Liver (tissue), 9 donors: Measurements from ENCODE around the gene TIMM22. TPM values are rescaled to one million over a fixed set of nuclear protein-coding genes. Genes with fewer than 3 reads are reported as not detected.
"Not testable (repeated sequence)": the region's sequence is repeated elsewhere in the genome, so short reads cannot be mapped to it uniquely, and the experiment has no call there.

Experiments used
- DNase-seq: peaks from one replicate; pipeline ENCODE4 v3.0.0-alpha.2; 2017; ENCODE audit warnings: low spot score
- H3K27ac ChIP-seq, 2 donors: one replicate each; pipeline ENCODE4 v1.7.0; 2013; ENCODE audit warnings: inconsistent platforms in 2 of 2, low read length in 2 of 2, control low read depth in 1 of 2, low read depth in 1 of 2, mild to moderate bottlenecking in 1 of 2
- H3K27me3 ChIP-seq, 4 donors: one replicate each; pipeline versions ENCODE4 v1.6.1 to v1.7.0; 2013; ENCODE audit warnings: low read length in 3 of 4, inconsistent platforms in 1 of 4, mild to moderate bottlenecking in 1 of 4, moderate library complexity in 1 of 4; ENCODE audit not compliant: control insufficient read depth in 4 of 4, insufficient read depth in 4 of 4
- H3K36me3 ChIP-seq, 4 donors: one replicate each; pipeline versions ENCODE4 v1.6.1 to v1.7.0; 2013; ENCODE audit warnings: low read length in 3 of 4, mild to moderate bottlenecking in 3 of 4, low read depth in 1 of 4, moderate library complexity in 1 of 4; ENCODE audit not compliant: control insufficient read depth in 4 of 4, insufficient read depth in 3 of 4
- H3K4me1 ChIP-seq, 4 donors: one replicate each; pipeline versions ENCODE4 v1.6.1 to v1.7.0; 2013; ENCODE audit warnings: low read length in 3 of 4, mild to moderate bottlenecking in 3 of 4, moderate library complexity in 1 of 4; ENCODE audit not compliant: control insufficient read depth in 4 of 4, insufficient read depth in 4 of 4
- H3K4me3 ChIP-seq, 3 donors: one replicate each; pipeline versions ENCODE4 v1.6.1 to v1.7.0; 2013; ENCODE audit warnings: low read length in 3 of 3, control low read depth in 1 of 3, low read depth in 1 of 3, mild to moderate bottlenecking in 1 of 3
- H3K9ac ChIP-seq, 2 donors: one replicate each; pipeline ENCODE4 v1.7.0; 2013; ENCODE audit warnings: low read length in 2 of 2, mild to moderate bottlenecking in 2 of 2, moderate library complexity in 2 of 2, control low read depth in 1 of 2, low read depth in 1 of 2
- H3K9me3 ChIP-seq, 4 donors: one replicate each; pipeline versions ENCODE4 v1.6.1 to v1.7.0; 2013; ENCODE audit warnings: low read length in 3 of 4; ENCODE audit not compliant: control insufficient read depth in 4 of 4
- ATF3 ChIP-seq: IDR thresholded peaks from 2 replicates; pipeline ENCODE4 v1.6.1; 2016; ENCODE audit warnings: antibody characterized with exemption
- CTCF ChIP-seq: fragments of 150-350 bp; IDR thresholded peaks from 2 replicates; pipeline ENCODE4 v1.5.1; 2017; ENCODE audit warnings: improper control_type of control experiment, low read depth, low read length; ENCODE audit not compliant: missing input control
- EGR1 ChIP-seq, 2 donors: IDR thresholded peaks; 2 replicates each; pipeline ENCODE4 v1.6.1; 2016 to 2018; ENCODE audit warnings: antibody characterized with exemption in 2 of 2, low read depth in 2 of 2
- FOXA1 ChIP-seq: IDR thresholded peaks from 2 replicates; pipeline ENCODE4 v1.6.1; 2016; ENCODE audit warnings: antibody characterized with exemption
- FOXA2 ChIP-seq: IDR thresholded peaks from 2 replicates; pipeline ENCODE4 v1.6.1; 2016; ENCODE audit warnings: antibody characterized with exemption
- GABPA ChIP-seq, 2 donors: IDR thresholded peaks in 1 of 2; conservative IDR thresholded peaks in 1 of 2; 2 replicates each; pipeline ENCODE4 v1.6.1; 2016; ENCODE audit warnings: antibody characterized with exemption in 2 of 2, mild to moderate bottlenecking in 1 of 2, moderate library complexity in 1 of 2
- HNF4A ChIP-seq, 2 donors: conservative IDR thresholded peaks; 2 replicates each; pipeline ENCODE4 v1.6.1; 2016; ENCODE audit warnings: antibody characterized with exemption in 2 of 2, mild to moderate bottlenecking in 2 of 2
- HNF4G ChIP-seq: IDR thresholded peaks from 2 replicates; pipeline ENCODE4 v1.6.1; 2016; ENCODE audit warnings: antibody characterized with exemption
- JUND ChIP-seq, 2 donors: IDR thresholded peaks; 2 replicates each; pipeline ENCODE4 v1.6.1; 2016; ENCODE audit warnings: antibody characterized with exemption in 2 of 2
- MAX ChIP-seq: IDR thresholded peaks from 2 replicates; pipeline ENCODE4 v1.6.1; 2016; ENCODE audit warnings: antibody characterized with exemption
- NR2F2 ChIP-seq: IDR thresholded peaks from 2 replicates; pipeline ENCODE4 v1.6.1; 2016; ENCODE audit warnings: antibody characterized with exemption
- RAD21 ChIP-seq, 2 donors: IDR thresholded peaks; 2 replicates each; pipeline ENCODE4 v1.6.1; 2016; ENCODE audit warnings: antibody characterized with exemption in 2 of 2, mild to moderate bottlenecking in 2 of 2
- REST ChIP-seq: IDR thresholded peaks from 2 replicates; pipeline ENCODE4 v1.6.1; 2016; ENCODE audit warnings: antibody characterized with exemption, mild to moderate bottlenecking
- SP1 ChIP-seq: IDR thresholded peaks from 2 replicates; pipeline ENCODE4 v1.6.1; 2018; ENCODE audit warnings: antibody characterized with exemption, mild to moderate bottlenecking
- TAF1 ChIP-seq: conservative IDR thresholded peaks from 2 replicates; pipeline ENCODE4 v1.6.1; 2016; ENCODE audit warnings: antibody characterized with exemption, mild to moderate bottlenecking
- YY1 ChIP-seq: IDR thresholded peaks from 2 replicates; pipeline ENCODE4 v1.6.1; 2016; ENCODE audit warnings: antibody characterized with exemption, mild to moderate bottlenecking
- ZBTB33 ChIP-seq: IDR thresholded peaks from 2 replicates; pipeline ENCODE4 v1.6.1; 2016; ENCODE audit warnings: antibody characterized with exemption
- WGBS: extraction: QIAGEN DNeasy Blood & Tissue Kit; methylation state at CpG from one replicate; pipeline ENCODE4 v1.1.7; 2013; 5-methylcytosine and 5-hydroxymethylcytosine counted together
- polyA plus RNA-seq, 2 donors: library from polyadenylated mRNA; stranded (reverse) in 1 of 2; unstranded in 1 of 2; fragments of 200-250 nt in 1 of 2; fragments of >200 nt in 1 of 2; fragmentation: Nextera tagmentation in 1 of 2; extraction: Ambion mirVana in 1 of 2; gene quantifications; one replicate each; pipeline versions ENCODE4 v1.2.1 to v1.2.3, GENCODE V29; 2013 to 2015
- total RNA-seq, 2 donors: library from RNA; depleted of rRNA; stranded (reverse); fragments of >200 nt; gene quantifications; one replicate each; pipeline ENCODE4 v1.2.3, GENCODE V29; 2014
- donor health status: healthy.
- donor health status: healthy.
- donor health status: healthy.
- donor health status: healthy.
- donor health status: healthy.

TIMM22 gene
- total and polyA plus RNA-seq, 4 donors, result 4.4 to 5.0 (median 4.6) TPM

- no peak for DNase-seq
- no peak overlapping the region for H3K4me3 ChIP-seq
- no peaks in the 10 kb centered on the region for H3K27me3 ChIP-seq
- WGBS, result 88% methylated on average over 19 of the region's 19 CpGs
- no peaks in the 10 kb centered on the region for H3K36me3 ChIP-seq
- no peak overlapping the region for H3K9ac ChIP-seq
- H3K4me1 ChIP-seq, result no peaks in the 10 kb centered on the region
- TF ChIP-seq HNF4G, result no peak
- TF ChIP-seq TAF1, result no peak
- no peak for TF ChIP-seq HNF4A (conservative IDR thresholded peaks at IDR 0.05)
- TF ChIP-seq JUND (IDR thresholded peaks at IDR 0.05), result no peak
- TF ChIP-seq NR2F2, result no peak
- TF ChIP-seq EGR1 (IDR thresholded peaks at IDR 0.05; ENCODE audit: low read depth in 2 of 2), result no peak
- TF ChIP-seq CTCF, result no peak
- TF ChIP-seq FOXA2, result no peak
- no peak for TF ChIP-seq MAX
- no peak for TF ChIP-seq GABPA (IDR thresholded peaks at IDR 0.05 in 1 of 2, conservative IDR thresholded peaks at IDR 0.05 in 1 of 2)
- no peaks in the 10 kb centered on the region for H3K9me3 ChIP-seq
- H3K27ac ChIP-seq, result no peak overlapping the region
Observed at GRCh38 chr17:1042486-1042885, 45.6 kb downstream of the TIMM22 start.

- peak overlapping the region; percentile 18 to 41 for H3K27ac ChIP-seq
- TF ChIP-seq RAD21 (IDR thresholded peaks at IDR 0.05), result no peak
- no peak for TF ChIP-seq CTCF
- TF ChIP-seq SP1, result no peak
- TF ChIP-seq MAX, result no peak
- TF ChIP-seq NR2F2, result no peak
- TF ChIP-seq ATF3, result no peak
- TF ChIP-seq ZBTB33, result no peak
- no peak for TF ChIP-seq FOXA2
- TF ChIP-seq HNF4A (conservative IDR thresholded peaks at IDR 0.05), result no peak
- TF ChIP-seq JUND (IDR thresholded peaks at IDR 0.05), result no peak
- TF ChIP-seq FOXA1, result no peak
- TF ChIP-seq REST, result no peak
- TF ChIP-seq YY1, result no peak
- TF ChIP-seq TAF1, result no peak
- no peak for TF ChIP-seq HNF4G
- WGBS, result 67% methylated on average over 21 of the region's 21 CpGs
- H3K36me3 ChIP-seq, result peaks cover 0 to 3% (median 0%) of the 10 kb centered on the region in 4 donors
- no peak overlapping the region for H3K9ac ChIP-seq
- no peak overlapping the region for H3K4me3 ChIP-seq
- no peak for DNase-seq
- no peaks in the 10 kb centered on the region for H3K27me3 ChIP-seq
- H3K4me1 ChIP-seq, result no peaks in the 10 kb centered on the region
- H3K9me3 ChIP-seq, result no peaks in the 10 kb centered on the region
Observed at GRCh38 chr17:1043601-1044251, 46.8 kb downstream of the TIMM22 start.

- not testable (repeated sequence) for DNase-seq, H3K36me3 ChIP-seq, H3K27me3 ChIP-seq, H3K4me3 ChIP-seq, H3K9ac ChIP-seq, H3K4me1 ChIP-seq, H3K9me3 ChIP-seq
- peak overlapping the region in 1 of 2 donors; percentile 41 for H3K27ac ChIP-seq
- WGBS, result 92% methylated on average over 13 of the region's 13 CpGs
Observed at GRCh38 chr17:1044387-1045009, 47.6 kb downstream of the TIMM22 start.
